Loucy (cell line): ENCODE data around the gene NFRKB.

Experiments
- CTCF ChIP-seq: fragments of 200-600 bp; sonication (generic); conservative IDR thresholded peaks from 2 replicates; pipeline ENCODE4 v1.5.1; 2014; ENCODE audit warnings: mild to moderate bottlenecking, antibody characterized with exemption, low read length
- EZH2phosphoT487 ChIP-seq: fragments of 200-600 bp; IDR thresholded peaks from 2 replicates; pipeline ENCODE4 v1.6.1; 2018; ENCODE audit warnings: antibody characterized with exemption, mild to moderate bottlenecking, moderate library complexity, borderline replicate concordance

- TF ChIP-seq CTCF (no peak), EZH2phosphoT487 (no peak)
Measured at GRCh38 chr11:129896062-129896461, 684 bp upstream of the NFRKB start.
